GM10266 (cell line): Measurements from ENCODE around the gene XKR7.

ENCODE experiments used
- DNase-seq: peaks from one replicate; pipeline ENCODE4 v3.0.0; 2012; ENCODE audit errors: extremely low spot score
- TF ChIP-seq, protein P1 (sequence below): IDR thresholded peaks from 2 replicates; pipeline ENCODE4 v1.5.1; 2012; ENCODE audit warnings: mild to moderate bottlenecking, low read depth; ENCODE audit not compliant: control insufficient read depth, insufficient read depth; ENCODE audit errors: missing control alignments

XKR7 gene

DNA sequence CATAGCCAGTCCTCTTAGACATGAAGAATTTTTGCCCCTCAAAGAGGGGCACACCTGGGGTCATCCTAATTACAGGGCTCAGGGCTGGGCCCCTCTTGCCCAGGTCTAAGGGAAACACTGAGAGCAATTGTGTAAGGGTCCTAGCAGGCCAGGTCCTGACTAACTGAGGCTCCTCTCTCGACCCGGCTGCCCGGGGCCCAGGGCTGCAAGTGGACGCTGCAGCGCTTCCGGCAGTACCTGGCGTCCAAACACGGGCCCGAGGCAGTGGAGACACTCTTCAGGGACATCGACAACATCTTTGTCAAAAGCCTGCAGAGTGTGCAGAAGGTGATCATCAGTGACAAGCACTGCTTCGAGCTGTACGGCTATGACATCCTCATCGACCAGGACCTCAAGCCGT is 33.5 kb upstream of the XKR7 start:
- no peak for DNase-seq
- TF ChIP-seq, protein P1, sequence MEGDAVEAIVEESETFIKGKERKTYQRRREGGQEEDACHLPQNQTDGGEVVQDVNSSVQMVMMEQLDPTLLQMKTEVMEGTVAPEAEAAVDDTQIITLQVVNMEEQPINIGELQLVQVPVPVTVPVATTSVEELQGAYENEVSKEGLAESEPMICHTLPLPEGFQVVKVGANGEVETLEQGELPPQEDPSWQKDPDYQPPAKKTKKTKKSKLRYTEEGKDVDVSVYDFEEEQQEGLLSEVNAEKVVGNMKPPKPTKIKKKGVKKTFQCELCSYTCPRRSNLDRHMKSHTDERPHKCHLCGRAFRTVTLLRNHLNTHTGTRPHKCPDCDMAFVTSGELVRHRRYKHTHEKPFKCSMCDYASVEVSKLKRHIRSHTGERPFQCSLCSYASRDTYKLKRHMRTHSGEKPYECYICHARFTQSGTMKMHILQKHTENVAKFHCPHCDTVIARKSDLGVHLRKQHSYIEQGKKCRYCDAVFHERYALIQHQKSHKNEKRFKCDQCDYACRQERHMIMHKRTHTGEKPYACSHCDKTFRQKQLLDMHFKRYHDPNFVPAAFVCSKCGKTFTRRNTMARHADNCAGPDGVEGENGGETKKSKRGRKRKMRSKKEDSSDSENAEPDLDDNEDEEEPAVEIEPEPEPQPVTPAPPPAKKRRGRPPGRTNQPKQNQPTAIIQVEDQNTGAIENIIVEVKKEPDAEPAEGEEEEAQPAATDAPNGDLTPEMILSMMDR = no peak

DNA sequence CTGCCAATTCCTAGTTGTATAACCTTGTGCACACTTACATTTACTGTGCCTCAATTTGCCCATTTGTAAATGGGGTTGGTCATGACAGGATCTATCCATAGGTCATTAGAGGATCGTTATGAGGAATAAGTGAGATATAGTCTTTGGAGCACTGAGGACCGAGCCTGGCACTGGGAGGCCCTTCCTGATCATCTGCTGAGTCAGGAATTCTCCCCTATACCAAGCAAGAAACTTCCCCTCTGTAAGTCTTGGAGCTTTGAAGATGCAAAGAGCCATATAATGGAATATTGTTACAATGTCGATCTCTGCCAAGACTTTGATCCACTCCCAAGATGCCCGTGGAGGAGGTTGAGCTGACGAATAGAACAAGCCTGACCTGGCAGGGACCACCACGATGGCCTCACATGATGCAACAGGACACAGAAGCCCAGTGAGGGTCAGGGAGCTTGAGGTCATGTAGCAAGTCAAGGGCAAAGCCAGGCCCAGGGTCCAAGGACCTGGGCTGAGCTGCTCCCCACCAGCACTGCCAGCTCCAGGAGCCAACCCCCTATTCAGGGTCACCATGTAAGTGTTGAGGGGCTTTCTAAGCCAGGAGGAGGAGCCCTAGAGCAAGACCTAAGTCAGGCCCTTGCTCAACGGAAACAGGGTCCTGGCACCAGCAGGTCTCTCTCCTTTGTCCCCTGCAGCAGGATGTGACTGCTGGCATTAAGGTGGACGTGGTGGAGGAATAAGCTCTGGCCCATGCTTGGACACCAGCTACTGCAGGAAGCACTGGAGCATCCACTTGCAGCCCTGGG is 32.8 kb upstream of the XKR7 start:
- DNase-seq = no peak
- TF ChIP-seq, protein P1 = no peak

DNA sequence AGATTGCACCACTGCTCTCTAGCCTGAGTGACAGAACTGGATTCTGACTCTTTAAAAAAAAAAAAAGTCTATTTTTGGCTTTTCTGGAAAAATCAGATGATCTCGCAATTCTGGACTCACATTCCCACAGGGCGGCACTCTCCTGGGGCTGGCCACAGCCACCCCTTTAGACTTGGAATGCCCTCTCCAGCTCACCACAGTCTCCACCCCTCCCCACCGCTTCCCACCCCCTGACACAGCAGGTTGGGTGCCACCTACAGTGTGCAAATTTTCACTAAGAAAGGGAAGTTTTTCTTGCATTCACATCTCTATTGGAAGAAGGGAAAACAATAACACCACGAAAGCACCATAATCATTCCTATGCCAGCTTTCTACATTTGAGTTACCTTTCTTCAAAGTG is 31.5 kb upstream of the XKR7 start:
- TF ChIP-seq, protein P1 = no peak
- DNase-seq = no peak

DNA sequence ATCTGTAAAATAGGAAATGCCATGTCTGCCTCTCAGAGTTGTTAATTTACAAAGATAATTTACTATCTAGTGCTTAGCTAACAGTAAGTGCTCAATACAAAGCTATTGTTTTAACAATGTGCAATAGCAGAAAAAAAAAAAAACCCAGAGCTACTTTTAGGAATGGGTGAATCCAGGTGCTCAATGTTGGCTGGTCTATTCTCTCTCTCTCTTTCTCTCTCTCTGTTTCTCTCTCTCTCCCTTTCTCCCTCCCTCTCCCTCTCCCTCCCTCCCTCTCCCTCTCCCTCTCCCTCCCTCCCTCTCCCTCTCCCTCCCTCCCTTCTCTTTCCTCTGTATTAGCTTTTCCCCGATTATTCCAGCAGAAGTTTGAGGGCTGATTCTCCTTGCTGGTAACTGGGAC is 30.1 kb upstream of the XKR7 start:
- TF ChIP-seq, protein P1 = no peak
- no peak for DNase-seq

DNA sequence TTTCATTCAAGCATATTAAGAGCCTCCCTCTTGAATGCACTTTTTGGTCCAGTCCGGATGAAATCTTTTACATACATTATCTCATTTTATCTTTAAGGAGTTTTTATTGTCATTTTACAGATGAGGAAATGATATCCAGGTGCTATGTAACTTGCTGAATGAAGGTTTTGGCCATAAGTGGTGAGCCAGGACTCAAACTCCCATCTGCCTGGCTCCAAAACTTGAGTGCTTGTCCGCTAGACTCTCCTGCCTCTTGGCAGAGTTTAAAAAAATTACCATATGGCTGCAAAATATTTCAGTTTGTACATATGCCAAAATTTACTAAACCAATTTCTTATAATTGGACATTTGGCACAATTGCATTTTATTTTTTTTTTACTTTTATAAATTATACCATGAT is 28.3 kb upstream of the XKR7 start:
- TF ChIP-seq, protein P1 = no peak
- DNase-seq = no peak

DNA sequence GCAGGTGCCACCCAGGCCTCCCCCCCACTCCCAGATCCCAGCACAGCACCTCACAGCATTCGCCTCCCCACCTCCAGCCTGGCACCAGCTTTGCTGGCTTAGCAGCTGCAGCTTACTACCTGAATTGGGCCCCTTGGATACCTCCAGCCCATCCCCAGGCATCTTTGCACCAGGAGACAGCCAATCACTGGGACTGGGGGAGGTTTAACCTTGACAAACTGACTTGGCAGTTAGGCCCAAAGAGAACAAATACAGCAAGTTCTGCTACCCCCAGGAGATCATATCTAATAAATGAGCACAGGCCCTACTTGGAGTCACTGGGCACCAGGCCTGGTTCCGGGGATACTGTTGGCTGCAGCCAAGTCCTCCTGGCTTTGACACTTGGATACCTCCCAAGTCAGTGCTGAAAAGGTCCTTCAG is 24.9 kb upstream of the XKR7 start:
- DNase-seq = no peak
- TF ChIP-seq, protein P1 = no peak

DNA sequence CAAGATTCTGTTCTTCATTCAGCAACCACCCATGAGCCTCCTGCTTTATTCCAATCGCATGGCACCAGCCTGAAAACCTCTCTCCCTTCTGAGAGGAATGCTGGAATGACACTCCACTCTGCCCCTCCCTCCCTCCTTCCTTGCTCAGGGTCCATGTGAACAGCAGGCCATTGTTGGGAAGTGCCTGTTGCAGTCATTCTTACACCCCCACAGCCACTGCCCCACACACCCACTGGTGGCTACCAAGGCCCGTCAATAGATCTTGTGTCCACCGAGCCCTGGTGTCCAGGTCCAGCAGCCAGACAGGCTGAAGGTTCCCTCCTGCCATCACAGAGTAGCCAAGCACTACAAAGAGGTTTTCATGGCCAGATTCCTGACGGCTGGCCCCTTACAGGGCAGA is 22.6 kb upstream of the XKR7 start:
- TF ChIP-seq, protein P1 = no peak
- DNase-seq = no peak
